GM12891 (cell line): ENCODE measurements around the gene PPP2R3C.

Source experiments
- PAX5 ChIP-seq: IDR thresholded peaks from 2 replicates; pipeline ENCODE4 v1.6.1; 2011; ENCODE audit warnings: low read length, moderate library complexity, mild to moderate bottlenecking; ENCODE audit not compliant: insufficient read depth, severe bottlenecking
- POLR2A ChIP-seq: IDR thresholded peaks from 2 replicates; pipeline ENCODE4 v1.6.1; 2011; ENCODE audit warnings: low read depth, low read length, control low read depth
- POLR2AphosphoS5 ChIP-seq: IDR thresholded peaks from 2 replicates; pipeline ENCODE4 v1.6.1; 2011; ENCODE audit warnings: low read depth, low read length, control low read depth
- TAF1 ChIP-seq: IDR thresholded peaks from 2 replicates; pipeline ENCODE4 v1.6.1; 2011; ENCODE audit warnings: low read depth, low read length, control low read depth

DNA sequence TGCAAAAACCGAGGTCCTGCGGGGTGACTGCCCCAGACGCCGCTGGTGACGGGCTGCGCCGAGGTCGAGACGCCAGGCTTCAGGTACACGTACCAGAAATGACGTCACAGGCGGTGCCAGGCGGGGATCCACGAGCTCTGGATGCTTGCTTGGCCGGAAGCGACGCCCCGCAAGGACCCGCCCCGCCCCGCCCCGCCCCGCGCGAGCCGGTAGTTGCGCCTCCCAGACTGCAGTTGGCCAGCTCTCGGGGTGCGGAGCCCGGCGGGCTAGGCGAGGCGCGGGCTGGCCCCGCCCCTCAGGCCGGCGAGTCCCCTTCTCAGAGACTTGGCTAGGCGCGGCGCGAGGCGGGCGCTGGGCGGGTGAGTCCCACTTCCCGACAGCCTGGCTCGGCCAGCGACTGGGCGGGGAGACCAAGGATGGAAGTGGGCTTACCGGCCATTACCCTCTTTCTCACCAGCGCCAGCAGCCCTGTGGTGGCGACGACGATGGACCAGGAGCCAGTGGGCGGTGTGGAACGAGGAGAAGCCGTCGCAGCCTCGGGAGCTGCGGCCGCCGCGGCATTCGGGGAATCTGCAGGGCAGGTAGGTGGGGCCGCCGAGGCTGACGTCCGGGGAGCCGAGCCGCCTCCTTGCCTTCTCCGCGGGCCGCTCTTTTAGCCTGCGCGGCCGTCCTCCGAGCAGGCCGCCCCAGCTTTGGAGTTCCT is 75.6 kb downstream of the PPP2R3C start, which contains the start of gene FAM177A1:
- TF ChIP-seq POLR2A = peak; percentile 86
- peak; percentile 89 for TF ChIP-seq POLR2AphosphoS5
- TF ChIP-seq TAF1 = no peak; the same call in 1 of the 2 replicates
- no peak for TF ChIP-seq PAX5
